HEK293T (cell line): ENCODE measurements around the gene VPREB3.

Experiments
- ARNT ChIP-seq: fragments of 450-650 bp; IDR thresholded peaks from 2 replicates; pipeline ENCODE4 v1.6.1; 2017; ENCODE audit warnings: mild to moderate bottlenecking
- FOXK2 ChIP-seq: fragments of 450-650 bp; IDR thresholded peaks from 2 replicates; pipeline ENCODE4 v1.6.1; 2016; ENCODE audit warnings: mild to moderate bottlenecking
- HDGF ChIP-seq: fragments of 450-650 bp; IDR thresholded peaks from 2 replicates; pipeline ENCODE4 v1.6.1; 2017; ENCODE audit warnings: antibody characterized with exemption, borderline replicate concordance
- TF ChIP-seq, protein P1 (sequence below): fragments of 450-650 bp; IDR thresholded peaks from 2 replicates; pipeline ENCODE4 v1.6.1; 2016

DNA sequence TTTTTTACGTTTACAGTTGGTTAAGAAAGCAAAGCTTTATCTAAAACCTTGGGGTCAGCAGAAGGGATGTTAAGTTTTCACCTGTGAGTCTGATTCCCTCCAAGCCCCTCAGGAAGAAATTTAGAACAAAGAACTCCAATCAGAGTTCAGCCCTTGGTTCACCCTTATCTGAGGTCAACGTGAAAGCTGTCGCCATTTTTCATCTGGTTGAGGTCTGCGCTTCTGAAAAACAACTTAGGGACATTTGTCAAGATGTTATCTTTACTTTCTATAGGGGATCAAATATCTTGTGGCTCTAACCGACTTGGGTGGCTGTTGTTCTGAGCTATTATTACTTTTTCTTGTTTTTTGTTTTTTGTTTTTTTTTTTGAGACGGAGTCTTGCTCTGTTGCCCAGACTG is 33.4 kb downstream of the VPREB3 start:
- TF ChIP-seq, protein P1, sequence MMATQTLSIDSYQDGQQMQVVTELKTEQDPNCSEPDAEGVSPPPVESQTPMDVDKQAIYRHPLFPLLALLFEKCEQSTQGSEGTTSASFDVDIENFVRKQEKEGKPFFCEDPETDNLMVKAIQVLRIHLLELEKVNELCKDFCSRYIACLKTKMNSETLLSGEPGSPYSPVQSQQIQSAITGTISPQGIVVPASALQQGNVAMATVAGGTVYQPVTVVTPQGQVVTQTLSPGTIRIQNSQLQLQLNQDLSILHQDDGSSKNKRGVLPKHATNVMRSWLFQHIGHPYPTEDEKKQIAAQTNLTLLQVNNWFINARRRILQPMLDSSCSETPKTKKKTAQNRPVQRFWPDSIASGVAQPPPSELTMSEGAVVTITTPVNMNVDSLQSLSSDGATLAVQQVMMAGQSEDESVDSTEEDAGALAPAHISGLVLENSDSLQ, result no peak
- TF ChIP-seq ARNT (no peak), FOXK2 (no peak), HDGF (no peak)
